ENCODE data around the gene TMC5. TPM values are rescaled to one million over a fixed set of nuclear protein-coding genes. Genes with fewer than 3 reads are reported as not detected.

The TMC5 gene
- total and polyA plus RNA-seq, 2 of the 13 experiments (the other 11 are each of a cell fraction or from before 2014, with no cell fraction given): 0.09 to 0.41 TPM

DNA sequence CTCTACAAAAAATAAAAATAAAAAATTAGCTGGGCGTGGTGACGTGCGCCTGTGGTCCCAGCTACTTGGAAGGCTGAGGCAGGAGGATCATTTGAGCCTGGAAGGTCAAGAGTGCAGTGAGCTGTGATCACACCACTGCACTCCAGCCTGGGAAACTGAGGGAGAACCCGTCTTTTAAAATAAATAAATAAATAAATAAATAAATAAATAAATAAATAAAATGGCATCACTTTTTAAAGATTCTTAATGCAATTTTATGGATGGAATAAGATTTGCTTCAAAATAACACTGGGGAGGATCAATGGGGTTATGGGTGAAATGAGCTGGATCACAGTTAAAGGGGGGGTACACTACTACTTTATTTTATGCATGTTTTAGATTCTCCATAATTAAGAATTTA lies 89.3 kb downstream of the TMC5 start (continued):
- TF ChIP-seq TBL1XR1 (IDR thresholded peaks at IDR 0.05; ENCODE audit: borderline replicate concordance, low read length, partially characterized antibody) (no peak), ZBTB33 (CRISPR knock-in tag; IDR thresholded peaks at IDR 0.05) (no peak)

- Histone ChIP-seq H3K4me2 (ENCODE audit: low read depth, low read length) (no peak overlapping the region), H3K36me3 (replicated peaks in 1 of 2; ENCODE audit: control insufficient read depth in 1 of 2, insufficient read depth in 2 of 2, low read length in 2 of 2) (peaks cover 18 to 61% of the 10 kb centered on the region in 2 experiments), H3K27me3 (ENCODE audit: control insufficient read depth in 1 of 2, insufficient read depth in 2 of 2, low read length in 2 of 2) (no peaks in the 10 kb centered on the region), H2AFZ (ENCODE audit: low read length) (no peak overlapping the region), H3K27ac (ENCODE audit: extremely low read length, insufficient read depth, low read length) (no peak overlapping the region), H3K4me1 (ENCODE audit: insufficient read depth, low read length) (no peaks in the 10 kb centered on the region), H3K9me3 (ENCODE audit: low read length) (no peaks in the 10 kb centered on the region), H4K20me1 (ENCODE audit: insufficient read depth, low read length) (no peaks in the 10 kb centered on the region), H3K79me2 (ENCODE audit: insufficient read depth, low read length) (no peaks in the 10 kb centered on the region), H3K9ac (ENCODE audit: insufficient read depth, low read depth, low read length) (no peak overlapping the region), H3K4me3 (replicated peaks in 1 of 3; ENCODE audit: insufficient read depth in 1 of 3, low read depth in 2 of 3, low read length in 3 of 3) (no peak overlapping the region)
- intact Hi-C loops (cut with micrococcal nuclease; ENCODE audit: unreplicated experiment) (no loop called here), in situ Hi-C loops (cut with HindIII; ENCODE audit: extremely low pct_ligation_motif_present, low pct_unique_long_range_greater_than_20kb) (loop anchor here (10.0 kb wide), 1 partner anchor 283 kb away; no protein-coding TSS in a partner anchor)
- BruUV-seq (replicated peaks): no TSS peak
- ChIA-PET POLR2A (no interaction called here), CTCF (ENCODE audit: low intra/inter-chr PET ratio, low total read pairs) (no interaction called here)
- 96% methylated on average over 2 of the region's 2 CpGs for WGBS (ENCODE audit: low lambda C conversion rate)
- DNase-seq (ENCODE audit: low spot score): no peak
- no peak for ATAC-seq
- no peak for FAIRE-seq
- TF ChIP-seq FOXK2 (IDR thresholded peaks at IDR 0.05) (no peak), PCBP1 (IDR thresholded peaks at IDR 0.05; ENCODE audit: borderline replicate concordance, low read depth, low read length) (no peak), ZNF766 (CRISPR knock-in tag; IDR thresholded peaks at IDR 0.05; ENCODE audit: borderline replicate concordance) (no peak), THRA (CRISPR knock-in tag; IDR thresholded peaks at IDR 0.05; ENCODE audit: borderline replicate concordance) (no peak), KAT8 (CRISPR knock-in tag; IDR thresholded peaks at IDR 0.05) (no peak), CREBL2 (CRISPR knock-in tag; IDR thresholded peaks at IDR 0.05; ENCODE audit: borderline replicate concordance) (no peak), SYNCRIP (IDR thresholded peaks at IDR 0.05; ENCODE audit: insufficient read depth, low read depth, low read length) (no peak), HBP1 (CRISPR knock-in tag; IDR thresholded peaks at IDR 0.05; ENCODE audit: low read depth) (no peak), ZNF768 (CRISPR knock-in tag; IDR thresholded peaks at IDR 0.05) (no peak), ZFP36L1 (CRISPR knock-in tag; IDR thresholded peaks at IDR 0.05) (no peak), MLLT10 (CRISPR knock-in tag; IDR thresholded peaks at IDR 0.05) (no peak)
- TF ChIP-seq, protein P1, sequence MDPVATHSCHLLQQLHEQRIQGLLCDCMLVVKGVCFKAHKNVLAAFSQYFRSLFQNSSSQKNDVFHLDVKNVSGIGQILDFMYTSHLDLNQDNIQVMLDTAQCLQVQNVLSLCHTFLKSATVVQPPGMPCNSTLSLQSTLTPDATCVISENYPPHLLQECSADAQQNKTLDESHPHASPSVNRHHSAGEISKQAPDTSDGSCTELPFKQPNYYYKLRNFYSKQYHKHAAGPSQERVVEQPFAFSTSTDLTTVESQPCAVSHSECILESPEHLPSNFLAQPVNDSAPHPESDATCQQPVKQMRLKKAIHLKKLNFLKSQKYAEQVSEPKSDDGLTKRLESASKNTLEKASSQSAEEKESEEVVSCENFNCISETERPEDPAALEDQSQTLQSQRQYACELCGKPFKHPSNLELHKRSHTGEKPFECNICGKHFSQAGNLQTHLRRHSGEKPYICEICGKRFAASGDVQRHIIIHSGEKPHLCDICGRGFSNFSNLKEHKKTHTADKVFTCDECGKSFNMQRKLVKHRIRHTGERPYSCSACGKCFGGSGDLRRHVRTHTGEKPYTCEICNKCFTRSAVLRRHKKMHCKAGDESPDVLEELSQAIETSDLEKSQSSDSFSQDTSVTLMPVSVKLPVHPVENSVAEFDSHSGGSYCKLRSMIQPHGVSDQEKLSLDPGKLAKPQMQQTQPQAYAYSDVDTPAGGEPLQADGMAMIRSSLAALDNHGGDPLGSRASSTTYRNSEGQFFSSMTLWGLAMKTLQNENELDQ (CRISPR knock-in tag; IDR thresholded peaks at IDR 0.05; ENCODE audit: borderline replicate concordance): no peak
Measured at GRCh38 chr16:19507867-19508266, 90.2 kb downstream of the TMC5 start.
